ENCODE data around the gene TEX55. TPM values are rescaled to one million over a fixed set of nuclear protein-coding genes. Genes with fewer than 3 reads are reported as not detected.

TEX55 gene
- total RNA-seq, 2 donors from 2014 or later, result not detected

DNA sequence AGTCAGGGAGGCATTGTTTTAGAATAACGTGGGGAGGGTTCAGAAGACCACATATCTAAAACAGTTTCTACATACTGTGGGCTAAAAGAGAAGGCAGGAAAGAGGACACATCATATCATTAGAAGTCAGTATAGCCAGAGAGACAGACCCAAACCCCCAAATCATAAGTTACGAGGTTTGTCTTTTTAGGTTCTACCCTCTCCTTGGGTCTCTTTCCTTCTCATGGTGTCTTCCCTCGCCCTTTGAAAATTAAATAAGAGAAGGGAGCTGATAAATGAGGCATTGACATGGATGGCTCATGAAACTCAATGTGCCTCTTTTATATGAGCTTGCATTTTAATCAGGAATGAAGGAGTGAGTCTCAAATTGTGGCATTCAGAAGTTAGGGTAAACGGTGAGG lies 30.8 kb downstream of the TEX55 start:
- Histone ChIP-seq H3K4me1 (ENCODE audit: control insufficient read depth in 1 of 2, low read depth in 2 of 2) (no peaks in the 10 kb centered on the region), H3K27me3 (replicated peaks; ENCODE audit: insufficient read depth) (no peaks in the 10 kb centered on the region), H3K4me3 (no peak overlapping the region), H3K9me3 (no peaks in the 10 kb centered on the region), H3K36me3 (no peaks in the 10 kb centered on the region), H3K27ac (no peak overlapping the region)
- no peak for ATAC-seq (ENCODE audit: insufficient number of reproducible peaks, low FRiP score, low read depth)
- TF ChIP-seq, protein P1, sequence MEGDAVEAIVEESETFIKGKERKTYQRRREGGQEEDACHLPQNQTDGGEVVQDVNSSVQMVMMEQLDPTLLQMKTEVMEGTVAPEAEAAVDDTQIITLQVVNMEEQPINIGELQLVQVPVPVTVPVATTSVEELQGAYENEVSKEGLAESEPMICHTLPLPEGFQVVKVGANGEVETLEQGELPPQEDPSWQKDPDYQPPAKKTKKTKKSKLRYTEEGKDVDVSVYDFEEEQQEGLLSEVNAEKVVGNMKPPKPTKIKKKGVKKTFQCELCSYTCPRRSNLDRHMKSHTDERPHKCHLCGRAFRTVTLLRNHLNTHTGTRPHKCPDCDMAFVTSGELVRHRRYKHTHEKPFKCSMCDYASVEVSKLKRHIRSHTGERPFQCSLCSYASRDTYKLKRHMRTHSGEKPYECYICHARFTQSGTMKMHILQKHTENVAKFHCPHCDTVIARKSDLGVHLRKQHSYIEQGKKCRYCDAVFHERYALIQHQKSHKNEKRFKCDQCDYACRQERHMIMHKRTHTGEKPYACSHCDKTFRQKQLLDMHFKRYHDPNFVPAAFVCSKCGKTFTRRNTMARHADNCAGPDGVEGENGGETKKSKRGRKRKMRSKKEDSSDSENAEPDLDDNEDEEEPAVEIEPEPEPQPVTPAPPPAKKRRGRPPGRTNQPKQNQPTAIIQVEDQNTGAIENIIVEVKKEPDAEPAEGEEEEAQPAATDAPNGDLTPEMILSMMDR (IDR thresholded peaks at IDR 0.05), result no peak
- no peak for DNase-seq (ENCODE audit: low spot score)

DNA sequence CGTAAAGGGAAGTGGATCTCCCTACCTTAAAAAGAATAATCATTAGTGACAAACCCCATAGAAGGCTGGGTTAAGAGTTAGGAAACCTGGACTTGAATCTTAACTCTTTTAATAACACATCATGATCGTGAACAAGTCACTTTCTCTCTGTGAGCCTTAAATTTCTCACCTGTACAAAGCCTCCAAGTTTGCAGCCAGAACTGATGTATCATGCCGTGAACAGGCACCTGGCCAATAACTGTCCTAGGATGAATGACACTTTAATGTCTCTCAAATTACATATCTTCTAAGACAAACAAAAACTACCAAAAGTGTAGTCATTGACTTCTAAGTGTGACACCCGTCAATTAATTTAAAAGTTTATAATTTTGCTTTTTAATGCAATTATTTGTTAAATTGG lies 31.4 kb downstream of the TEX55 start:
- TF ChIP-seq, protein P1 (IDR thresholded peaks at IDR 0.05), result no peak
- H3K4me3 ChIP-seq, result no peak overlapping the region
- ATAC-seq (ENCODE audit: insufficient number of reproducible peaks, low FRiP score, low read depth), result no peak
- H3K9me3 ChIP-seq, result no peaks in the 10 kb centered on the region
- no peaks in the 10 kb centered on the region for H3K36me3 ChIP-seq
- no peaks in the 10 kb centered on the region for H3K4me1 ChIP-seq (ENCODE audit: control insufficient read depth in 1 of 2, low read depth in 2 of 2)
- no peaks in the 10 kb centered on the region for H3K27me3 ChIP-seq (replicated peaks; ENCODE audit: insufficient read depth)
- H3K27ac ChIP-seq, result no peak overlapping the region
- no peak for DNase-seq (ENCODE audit: low spot score)

DNA sequence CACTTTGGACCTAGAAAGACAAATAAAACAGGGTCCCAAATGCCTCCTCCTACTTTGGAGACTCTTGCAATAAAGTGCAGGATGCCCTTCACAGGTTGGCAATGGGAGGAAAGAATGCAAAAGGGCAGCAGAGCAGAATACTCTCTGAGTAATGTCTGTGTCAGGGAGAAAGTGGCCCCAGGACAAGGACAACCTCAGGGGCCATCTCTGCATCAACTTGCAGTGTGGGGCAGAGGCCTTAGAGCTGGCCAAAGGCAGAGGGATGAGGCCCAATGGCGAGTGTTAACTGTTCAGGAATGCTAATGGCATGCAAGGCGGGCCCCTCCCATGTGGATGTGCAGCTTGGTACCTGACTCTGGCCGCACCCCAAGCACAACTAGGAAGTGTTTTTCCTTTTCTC lies 35.8 kb downstream of the TEX55 start:
- no peak overlapping the region for H3K4me3 ChIP-seq
- DNase-seq (ENCODE audit: low spot score), result no peak
- H3K27me3 ChIP-seq (replicated peaks; ENCODE audit: insufficient read depth), result no peaks in the 10 kb centered on the region
- no peaks in the 10 kb centered on the region for H3K36me3 ChIP-seq
- H3K27ac ChIP-seq, result no peak overlapping the region
- no peaks in the 10 kb centered on the region for H3K4me1 ChIP-seq (ENCODE audit: control insufficient read depth in 1 of 2, low read depth in 2 of 2)
- no peaks in the 10 kb centered on the region for H3K9me3 ChIP-seq
- ATAC-seq (ENCODE audit: insufficient number of reproducible peaks, low FRiP score, low read depth), result no peak
- TF ChIP-seq, protein P1 (IDR thresholded peaks at IDR 0.05), result no peak

DNA sequence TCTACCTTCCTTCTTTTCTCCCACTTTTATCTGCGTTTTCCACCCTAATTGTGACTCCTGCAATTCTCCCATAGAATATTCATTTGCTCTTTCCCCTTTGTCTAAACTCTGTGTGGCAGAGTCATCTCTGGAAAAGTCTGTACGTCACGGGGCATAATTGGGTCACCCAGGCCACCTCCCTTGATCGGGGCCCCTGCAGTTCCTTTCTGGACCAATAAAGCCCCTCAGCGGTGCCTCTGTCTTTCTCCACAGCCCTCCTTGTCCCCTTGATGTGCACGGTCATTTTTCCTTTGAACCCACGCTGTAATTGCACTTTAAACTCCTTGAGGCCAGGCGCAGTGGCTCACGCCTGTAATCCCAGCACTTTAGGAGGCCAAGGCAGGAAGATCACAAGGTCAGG lies 38.1 kb downstream of the TEX55 start:
- H3K9me3 ChIP-seq, result no peaks in the 10 kb centered on the region
- no peaks in the 10 kb centered on the region for H3K4me1 ChIP-seq (ENCODE audit: control insufficient read depth in 1 of 2, low read depth in 2 of 2)
- ATAC-seq (ENCODE audit: insufficient number of reproducible peaks, low FRiP score, low read depth) (no peak), DNase-seq (ENCODE audit: low spot score) (no peak)
- TF ChIP-seq, protein P1 (IDR thresholded peaks at IDR 0.05), result no peak
- no peak overlapping the region for H3K4me3 ChIP-seq
- H3K27me3 ChIP-seq (replicated peaks; ENCODE audit: insufficient read depth), result no peaks in the 10 kb centered on the region
- no peaks in the 10 kb centered on the region for H3K36me3 ChIP-seq
- H3K27ac ChIP-seq, result no peak overlapping the region

DNA sequence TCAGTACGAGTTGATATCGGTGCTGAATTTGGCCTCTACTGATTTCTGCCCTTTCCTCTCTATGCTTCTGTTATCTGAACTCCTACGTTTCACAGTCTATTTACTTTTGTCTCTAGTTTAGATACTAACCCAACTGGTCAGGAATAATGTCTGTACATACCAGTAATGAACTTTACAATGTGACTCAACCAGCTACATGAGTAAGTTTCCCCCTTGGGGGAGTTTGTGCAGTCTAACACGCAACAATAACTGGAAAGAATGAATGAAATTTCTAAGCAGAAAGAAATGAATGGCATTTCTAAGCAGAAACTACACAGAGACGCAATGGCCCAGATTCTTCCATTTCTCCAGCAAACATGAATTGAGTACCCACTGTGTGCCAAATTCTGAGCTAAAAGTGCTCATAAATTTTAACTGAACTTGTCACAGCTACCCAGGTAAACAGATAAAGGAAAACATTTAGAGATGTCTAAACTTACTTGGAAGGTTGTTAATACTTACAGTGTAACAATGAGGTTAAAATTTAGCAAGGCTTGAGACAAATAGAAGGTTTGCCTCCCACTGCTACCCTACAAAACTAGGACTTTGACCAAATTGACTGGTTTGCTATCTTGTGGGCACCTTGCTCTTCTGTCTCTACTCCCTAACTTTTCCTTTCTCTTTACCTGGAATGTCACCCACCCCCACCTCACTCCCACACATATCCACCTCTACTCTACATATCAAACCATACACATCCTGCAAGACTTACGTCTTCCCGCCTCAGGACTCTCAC lies 39.0 kb downstream of the TEX55 start:
- no peak overlapping the region for H3K27ac ChIP-seq
- ATAC-seq (ENCODE audit: insufficient number of reproducible peaks, low FRiP score, low read depth), result no peak
- TF ChIP-seq, protein P1 (IDR thresholded peaks at IDR 0.05), result no peak

More for the DNA sequence above, 39.0 kb downstream of the TEX55 start:
- DNase-seq (ENCODE audit: low spot score), result no peak
- Histone ChIP-seq H3K36me3 (no peaks in the 10 kb centered on the region), H3K4me3 (no peak overlapping the region), H3K27me3 (replicated peaks; ENCODE audit: insufficient read depth) (no peaks in the 10 kb centered on the region), H3K4me1 (ENCODE audit: control insufficient read depth in 1 of 2, low read depth in 2 of 2) (no peaks in the 10 kb centered on the region), H3K9me3 (no peaks in the 10 kb centered on the region)

Data from thoracic aorta (tissue), 2 donors.